Keratinocyte (primary cell): ENCODE results near the gene AQP7. TPM values are rescaled to one million over a fixed set of nuclear protein-coding genes. Genes with fewer than 3 reads are reported as not detected.

Experiments used
- DNase-seq: peaks from one replicate; pipeline ENCODE4 v3.0.0-alpha.2; 2011; ENCODE audit warnings: low read depth, missing footprints, low spot score
- FAIRE-seq: peaks from 2 replicates; lab custom pipeline; 2011; peaks lifted over from hg19 to GRCh38; lab: Jason Lieb, UNC
- H2AFZ ChIP-seq: 2 replicates; pipeline ENCODE4 v1.6.0; 2012; ENCODE audit warnings: low read length, control low read depth, inconsistent platforms; ENCODE audit not compliant: control insufficient read depth
- H3K27ac ChIP-seq: 2 replicates; pipeline ENCODE4 v1.5.1; 2011; ENCODE audit warnings: low read length; ENCODE audit not compliant: control insufficient read depth, insufficient read depth
- H3K27me3 ChIP-seq: 3 replicates; pipeline ENCODE4 v1.6.0; 2011; ENCODE audit warnings: low read length; ENCODE audit not compliant: control insufficient read depth, insufficient read depth; ENCODE audit errors: extremely low read depth
- H3K36me3 ChIP-seq, 2 experiments: 2 replicates in 1 of 2; 3 replicates in 1 of 2; pipeline ENCODE4 v1.5.1; 2011; ENCODE audit warnings: low read length in 2 of 2, mild to moderate bottlenecking in 1 of 2; ENCODE audit not compliant: control insufficient read depth in 2 of 2, insufficient read depth in 2 of 2; ENCODE audit errors: extremely low read depth in 1 of 2
- H3K4me1 ChIP-seq: 3 replicates; pipeline ENCODE4 v1.5.1; 2011; ENCODE audit warnings: low read length; ENCODE audit not compliant: control insufficient read depth, insufficient read depth; ENCODE audit errors: extremely low read depth
- H3K4me2 ChIP-seq: 3 replicates; pipeline ENCODE4 v1.6.0; 2011; ENCODE audit warnings: low read depth, low read length; ENCODE audit not compliant: control insufficient read depth, insufficient read depth; ENCODE audit errors: extremely low read depth
- H3K4me3 ChIP-seq, 3 experiments: fragments of 200-600 bp in 1 of 3; sonication (generic) in 1 of 3; 2 replicates in 2 of 3; 3 replicates in 1 of 3; pipeline ENCODE4 v1.5.1; 2011 to 2016; ENCODE audit warnings: low read length in 3 of 3, mild to moderate bottlenecking in 3 of 3, control low read depth in 2 of 3, inconsistent platforms in 1 of 3, low read depth in 1 of 3, mixed read lengths in 1 of 3, mixed run types in 1 of 3, moderate library complexity in 1 of 3; ENCODE audit not compliant: control insufficient read depth in 2 of 3, insufficient read depth in 2 of 3; ENCODE audit errors: extremely low read depth in 1 of 3
- H3K79me2 ChIP-seq: 2 replicates; pipeline ENCODE4 v1.6.0; 2012; ENCODE audit warnings: low read length; ENCODE audit not compliant: control insufficient read depth, insufficient read depth
- H3K9ac ChIP-seq: 3 replicates; pipeline ENCODE4 v1.6.0; 2011; ENCODE audit warnings: low read length; ENCODE audit not compliant: control insufficient read depth, insufficient read depth; ENCODE audit errors: extremely low read depth
- H3K9me1 ChIP-seq: 3 replicates; pipeline ENCODE4 v1.6.0; 2011; ENCODE audit warnings: low read length; ENCODE audit not compliant: control insufficient read depth, insufficient read depth; ENCODE audit errors: extremely low read depth
- H3K9me3 ChIP-seq: 2 replicates; pipeline ENCODE4 v1.5.1; 2012; ENCODE audit warnings: low read depth, low read length; ENCODE audit not compliant: control insufficient read depth
- H4K20me1 ChIP-seq: 3 replicates; pipeline ENCODE4 v1.6.0; 2011; ENCODE audit warnings: low read length; ENCODE audit not compliant: control insufficient read depth, insufficient read depth; ENCODE audit errors: extremely low read depth
- EZH2 ChIP-seq: IDR thresholded peaks from one replicate; pipeline ENCODE4 v1.6.1; 2012; ENCODE audit warnings: inconsistent platforms, mild to moderate bottlenecking, low read length, moderate library complexity
- dilution Hi-C: fragments of 300-500 bp; cut with MboI; formaldehyde crosslinking; loops from one replicate; pipeline ENCODE4 v1.7.0; 2020; ENCODE audit warnings: low sequenced_read_pairs; ENCODE audit not compliant: extremely low pct_ligation_motif_present
- polyA plus RNA-seq, 5 experiments: library from polyadenylated mRNA; depleted of rRNA in 3 of 5; stranded (reverse) in 3 of 5; stranded (forward) in 1 of 5; unstranded in 1 of 5; fragments of >200 nt; gene quantifications; 1 replicate in 1 of 5; 2 replicates in 3 of 5; 3 replicates in 1 of 5; pipeline versions ENCODE4 v1.2.1 to v1.2.3, GENCODE V29; 2011 to 2012; ENCODE audit warnings: missing spikeins in 2 of 5, low read depth in 1 of 5, low replicate concordance in 1 of 5
- TF ChIP-seq, protein P1 (sequence below), 3 experiments: IDR thresholded peaks in 1 of 3; conservative IDR thresholded peaks in 1 of 3; optimal IDR thresholded peaks in 1 of 3; 2 replicates in 2 of 3; 3 replicates in 1 of 3; pipeline versions ENCODE3 to v1.5.1; 2011; ENCODE audit warnings: low read length in 3 of 3, mild to moderate bottlenecking in 3 of 3, moderate library complexity in 2 of 3, control low read depth in 1 of 3, inconsistent platforms in 1 of 3; ENCODE audit not compliant: insufficient read depth in 2 of 3; ENCODE audit errors: extremely low read depth in 1 of 3

AQP7 gene
- polyA plus RNA-seq, 1 donor (not counting 4 experiments of a cell fraction or from before 2014, with no cell fraction given): not detected

DNA sequence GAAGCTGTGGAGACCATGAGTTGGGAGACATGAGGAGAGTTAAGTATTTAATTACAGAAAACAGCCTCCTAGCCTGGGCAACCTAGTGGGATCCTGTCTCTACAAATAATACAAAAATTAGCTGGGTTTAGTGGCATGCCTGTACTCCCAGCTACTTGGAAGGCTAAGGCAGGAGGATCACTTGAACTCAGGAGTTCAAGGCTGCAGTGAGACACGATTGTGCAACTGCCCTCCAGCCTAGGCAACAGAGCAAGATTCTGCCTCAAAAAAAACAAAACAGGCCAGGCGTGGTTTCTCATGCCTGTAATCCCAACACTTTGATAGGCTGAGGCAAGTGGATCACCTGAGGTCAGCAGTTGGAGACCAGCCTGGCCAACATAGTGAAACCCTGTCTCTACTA lies 52.6 kb downstream of the AQP7 start:
- Histone ChIP-seq H3K9me3 (no peaks in the 10 kb centered on the region), H3K79me2 (no peaks in the 10 kb centered on the region), H4K20me1 (no peaks in the 10 kb centered on the region), H3K27me3 (no peaks in the 10 kb centered on the region), H3K4me2 (no peak overlapping the region), H2AFZ (no peak overlapping the region), H3K36me3 (peaks cover 7 to 14% of the 10 kb centered on the region in 2 experiments), H3K9me1 (no peaks in the 10 kb centered on the region), H3K27ac (no peak overlapping the region), H3K4me1 (peaks cover 3% of the 10 kb centered on the region), H3K9ac (no peak overlapping the region), H3K4me3 (no peak overlapping the region)
- no peak for FAIRE-seq
- no peak for DNase-seq
- dilution Hi-C loops: no loop called here
- TF ChIP-seq EZH2: no peak
- TF ChIP-seq, protein P1, sequence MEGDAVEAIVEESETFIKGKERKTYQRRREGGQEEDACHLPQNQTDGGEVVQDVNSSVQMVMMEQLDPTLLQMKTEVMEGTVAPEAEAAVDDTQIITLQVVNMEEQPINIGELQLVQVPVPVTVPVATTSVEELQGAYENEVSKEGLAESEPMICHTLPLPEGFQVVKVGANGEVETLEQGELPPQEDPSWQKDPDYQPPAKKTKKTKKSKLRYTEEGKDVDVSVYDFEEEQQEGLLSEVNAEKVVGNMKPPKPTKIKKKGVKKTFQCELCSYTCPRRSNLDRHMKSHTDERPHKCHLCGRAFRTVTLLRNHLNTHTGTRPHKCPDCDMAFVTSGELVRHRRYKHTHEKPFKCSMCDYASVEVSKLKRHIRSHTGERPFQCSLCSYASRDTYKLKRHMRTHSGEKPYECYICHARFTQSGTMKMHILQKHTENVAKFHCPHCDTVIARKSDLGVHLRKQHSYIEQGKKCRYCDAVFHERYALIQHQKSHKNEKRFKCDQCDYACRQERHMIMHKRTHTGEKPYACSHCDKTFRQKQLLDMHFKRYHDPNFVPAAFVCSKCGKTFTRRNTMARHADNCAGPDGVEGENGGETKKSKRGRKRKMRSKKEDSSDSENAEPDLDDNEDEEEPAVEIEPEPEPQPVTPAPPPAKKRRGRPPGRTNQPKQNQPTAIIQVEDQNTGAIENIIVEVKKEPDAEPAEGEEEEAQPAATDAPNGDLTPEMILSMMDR (optimal IDR thresholded peaks at IDR 0.05 in 1 of 3, IDR thresholded peaks at IDR 0.05 in 1 of 3, conservative IDR thresholded peaks at IDR 0.05 in 1 of 3; ENCODE audit: extremely low read depth in 1 of 3, insufficient read depth in 2 of 3, low read length in 3 of 3): no peak

- no peaks in the 10 kb centered on the region for H3K9me3 ChIP-seq
- H3K4me3 ChIP-seq: no peak overlapping the region
- H3K9me1 ChIP-seq: no peaks in the 10 kb centered on the region
- dilution Hi-C loops: no loop called here
- no peak overlapping the region for H3K27ac ChIP-seq
- peaks cover 9 to 16% of the 10 kb centered on the region in 2 experiments for H3K36me3 ChIP-seq
- H3K4me1 ChIP-seq: peaks cover 3% of the 10 kb centered on the region
- DNase-seq (no peak), FAIRE-seq (no peak)
- no peaks in the 10 kb centered on the region for H4K20me1 ChIP-seq
- H2AFZ ChIP-seq: no peak overlapping the region
- H3K27me3 ChIP-seq: no peaks in the 10 kb centered on the region
- TF ChIP-seq, protein P1 (optimal IDR thresholded peaks at IDR 0.05 in 1 of 3, IDR thresholded peaks at IDR 0.05 in 1 of 3, conservative IDR thresholded peaks at IDR 0.05 in 1 of 3; ENCODE audit: extremely low read depth in 1 of 3, insufficient read depth in 2 of 3, low read length in 3 of 3): no peak
- TF ChIP-seq EZH2: no peak
- no peaks in the 10 kb centered on the region for H3K79me2 ChIP-seq
- no peak overlapping the region for H3K4me2 ChIP-seq
- H3K9ac ChIP-seq: no peak overlapping the region
Observed at GRCh38 chr9:33348998-33349397, 53.4 kb downstream of the AQP7 start.
